ENCODE results near the gene FMN1. TPM values are rescaled to one million over a fixed set of nuclear protein-coding genes. Genes with fewer than 3 reads are reported as not detected.

FMN1 gene
- total RNA-seq, 1 donor from 2014 or later: 1.6 TPM

DNA sequence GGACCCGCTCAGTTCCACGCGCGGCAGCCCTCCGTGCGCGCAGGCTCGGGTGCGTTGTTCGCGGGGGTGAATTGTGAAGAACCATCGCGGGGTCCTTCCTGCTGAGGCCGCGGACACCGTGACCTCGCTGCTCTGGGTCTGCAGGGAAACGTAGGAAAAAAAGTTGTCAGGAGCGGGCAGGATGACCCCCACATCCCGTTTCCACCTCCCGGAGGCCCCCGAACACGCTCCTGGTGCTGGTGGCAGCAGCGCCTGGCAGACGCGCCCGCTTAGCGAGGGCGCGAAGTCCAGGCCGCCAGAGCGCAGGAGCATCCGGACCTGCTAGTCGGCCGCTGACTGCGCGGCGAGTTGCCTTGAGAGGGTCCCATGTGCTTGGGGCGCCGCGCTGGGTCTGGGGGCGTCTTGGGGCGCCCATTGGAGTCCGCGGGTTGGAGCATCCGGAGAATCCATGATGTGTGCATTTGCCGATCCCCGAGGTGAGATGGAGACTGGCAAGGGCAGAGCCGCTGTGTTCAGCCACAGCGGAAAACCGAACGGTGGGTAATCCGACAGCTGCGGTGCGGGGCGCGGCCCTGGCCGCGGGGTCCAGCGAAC lies 476.2 kb downstream of the FMN1 start:
- H3K4me1 Mint-ChIP-seq: peaks cover 25% of the 10 kb centered on the region
- TF ChIP-seq, protein P1, sequence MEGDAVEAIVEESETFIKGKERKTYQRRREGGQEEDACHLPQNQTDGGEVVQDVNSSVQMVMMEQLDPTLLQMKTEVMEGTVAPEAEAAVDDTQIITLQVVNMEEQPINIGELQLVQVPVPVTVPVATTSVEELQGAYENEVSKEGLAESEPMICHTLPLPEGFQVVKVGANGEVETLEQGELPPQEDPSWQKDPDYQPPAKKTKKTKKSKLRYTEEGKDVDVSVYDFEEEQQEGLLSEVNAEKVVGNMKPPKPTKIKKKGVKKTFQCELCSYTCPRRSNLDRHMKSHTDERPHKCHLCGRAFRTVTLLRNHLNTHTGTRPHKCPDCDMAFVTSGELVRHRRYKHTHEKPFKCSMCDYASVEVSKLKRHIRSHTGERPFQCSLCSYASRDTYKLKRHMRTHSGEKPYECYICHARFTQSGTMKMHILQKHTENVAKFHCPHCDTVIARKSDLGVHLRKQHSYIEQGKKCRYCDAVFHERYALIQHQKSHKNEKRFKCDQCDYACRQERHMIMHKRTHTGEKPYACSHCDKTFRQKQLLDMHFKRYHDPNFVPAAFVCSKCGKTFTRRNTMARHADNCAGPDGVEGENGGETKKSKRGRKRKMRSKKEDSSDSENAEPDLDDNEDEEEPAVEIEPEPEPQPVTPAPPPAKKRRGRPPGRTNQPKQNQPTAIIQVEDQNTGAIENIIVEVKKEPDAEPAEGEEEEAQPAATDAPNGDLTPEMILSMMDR (IDR thresholded peaks at IDR 0.05; ENCODE audit: unreplicated experiment): no peak
- H3K27ac Mint-ChIP-seq: no peak overlapping the region

GRCh38 chr15:32717426-32718226 lies 476.9 kb downstream of the FMN1 start, which contains the start of gene GREM1:
TSS of gene GREM1 (plus strand) at chr15:32718004. CDS start at chr15:32730691, 12,687 bp downstream.
- Mint-ChIP-seq H3K36me3 (no peaks in the 10 kb centered on the region), H3K9me3 (no peaks in the 10 kb centered on the region), H3K27ac (no peak within 1 kb of the TSS), H3K27me3 (ENCODE audit: low read depth) (peaks cover 95% of the 10 kb centered on the region), H3K4me1 (peaks cover 25% of the 10 kb centered on the region), H3K4me3 (peak within 1 kb of the TSS; percentile 67)
- peak; percentile 30 to 49 for DNase-seq (ENCODE audit: low spot score in 2 of 2, unreplicated experiment in 2 of 2)
- TF ChIP-seq, protein P1 (IDR thresholded peaks at IDR 0.05; ENCODE audit: unreplicated experiment): no peak

More for the DNA sequence above, 476.2 kb downstream of the FMN1 start:
- Mint-ChIP-seq H3K4me3 (peak overlapping the region; percentile 63), H3K9me3 (no peaks in the 10 kb centered on the region), H3K27me3 (ENCODE audit: low read depth) (peaks cover 95% of the 10 kb centered on the region), H3K36me3 (no peaks in the 10 kb centered on the region)
- peak in 1 of 2 experiments; percentile 44 for DNase-seq (ENCODE audit: low spot score in 2 of 2, unreplicated experiment in 2 of 2)

- Mint-ChIP-seq H3K4me1 (peaks cover 25% of the 10 kb centered on the region), H3K27me3 (ENCODE audit: low read depth) (peaks cover 95% of the 10 kb centered on the region), H3K36me3 (no peaks in the 10 kb centered on the region), H3K4me3 (no peak overlapping the region), H3K27ac (no peak overlapping the region), H3K9me3 (no peaks in the 10 kb centered on the region)
- no peak for DNase-seq (ENCODE audit: low spot score in 2 of 2, unreplicated experiment in 2 of 2)
- TF ChIP-seq, protein P1 (IDR thresholded peaks at IDR 0.05; ENCODE audit: unreplicated experiment): no peak
Measured at GRCh38 chr15:32716915-32717425, 477.5 kb downstream of the FMN1 start.

- Mint-ChIP-seq H3K4me3 (no peak overlapping the region), H3K27ac (no peak overlapping the region), H3K36me3 (no peaks in the 10 kb centered on the region), H3K9me3 (no peaks in the 10 kb centered on the region), H3K4me1 (peaks cover 25% of the 10 kb centered on the region), H3K27me3 (ENCODE audit: low read depth) (peaks cover 92% of the 10 kb centered on the region)
- no peak for DNase-seq (ENCODE audit: low spot score in 2 of 2, unreplicated experiment in 2 of 2)
- TF ChIP-seq, protein P1 (IDR thresholded peaks at IDR 0.05; ENCODE audit: unreplicated experiment): no peak
Measured at GRCh38 chr15:32716216-32716914, 478.1 kb downstream of the FMN1 start.

Other genes with a start within 250 kb of the FMN1 start
- 2.9 to 3.8 TPM (median 2.9 TPM) in 3 replicates for gene RYR3, start 116.3 kb upstream of the FMN1 start, total RNA-seq

Measured in mesothelial cell of epicardium (in vitro differentiated cells).